ENCODE data around the gene DOK1.

DOK1 gene

DNA sequence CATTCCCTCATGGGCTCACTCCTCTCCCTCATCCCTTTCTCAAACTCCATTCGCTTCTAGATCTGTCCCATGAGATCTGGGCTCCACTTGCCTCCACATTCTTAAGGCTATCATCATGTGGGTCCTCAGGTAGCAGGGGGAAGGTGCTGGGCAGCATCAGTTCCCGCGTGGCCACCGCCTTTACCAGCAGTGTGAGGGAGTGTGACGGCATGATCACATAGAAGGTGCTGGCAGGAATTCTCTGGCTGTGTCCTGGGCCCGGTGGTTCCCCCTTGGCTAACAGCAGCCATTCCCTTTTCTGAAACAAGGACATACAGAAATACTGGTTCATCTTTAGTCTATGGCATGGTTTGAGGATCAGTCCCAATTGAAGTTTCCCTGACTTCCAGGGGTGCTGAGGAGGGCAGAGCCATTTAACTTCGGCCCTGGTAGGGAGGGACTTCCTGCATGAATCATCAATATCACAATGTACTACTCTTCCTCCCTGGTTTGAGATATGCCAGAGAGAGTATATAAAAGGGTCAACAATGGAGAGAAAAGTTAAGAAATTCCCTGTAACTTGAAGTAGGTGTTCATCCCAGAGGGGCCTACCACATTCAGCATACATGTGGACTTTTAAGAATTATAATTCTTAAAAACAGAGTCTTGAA, 7.7 kb downstream of the DOK1 start:
- Histone ChIP-seq H3K4me3 (no peak overlapping the region), H3K27ac (no peak overlapping the region)

DNA sequence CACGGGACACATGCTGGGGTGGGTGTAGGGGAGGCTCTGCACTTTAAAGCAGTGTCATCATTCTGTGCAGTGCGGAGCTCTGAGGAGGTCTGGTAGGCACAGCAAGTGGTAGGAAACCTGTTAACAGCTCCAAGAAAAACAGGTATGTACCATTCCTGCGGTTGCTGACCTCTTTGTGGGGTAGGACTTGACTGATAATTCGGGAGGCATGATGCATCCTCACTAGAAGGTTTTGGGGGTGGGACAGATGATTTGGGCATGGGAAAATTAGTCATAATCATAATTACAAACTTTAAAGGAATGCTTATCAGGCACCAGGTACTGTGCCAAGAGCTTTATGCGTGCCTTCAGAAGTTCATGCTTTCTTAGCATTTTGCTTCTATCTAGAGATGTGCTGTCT, 9.7 kb downstream of the DOK1 start:
- H3K27ac ChIP-seq: no peak overlapping the region

GRCh38 chr2:74566076-74566753, 11.7 kb downstream of the DOK1 start:
- Histone ChIP-seq H3K4me3 (no peak overlapping the region), H3K27ac (peak overlapping the region in 6 of 21 experiments; percentile 15 to 59 (median 42))

More for the DNA sequence above, 9.7 kb downstream of the DOK1 start:
- no peak overlapping the region for H3K4me3 ChIP-seq

- no peak overlapping the region for H3K4me3 ChIP-seq
- peak overlapping the region in 6 of 21 experiments; percentile 15 to 59 (median 42) for H3K27ac ChIP-seq
These were observed 12.2 kb downstream of the DOK1 start for GRCh38 chr2:74566754-74567085.

DNA sequence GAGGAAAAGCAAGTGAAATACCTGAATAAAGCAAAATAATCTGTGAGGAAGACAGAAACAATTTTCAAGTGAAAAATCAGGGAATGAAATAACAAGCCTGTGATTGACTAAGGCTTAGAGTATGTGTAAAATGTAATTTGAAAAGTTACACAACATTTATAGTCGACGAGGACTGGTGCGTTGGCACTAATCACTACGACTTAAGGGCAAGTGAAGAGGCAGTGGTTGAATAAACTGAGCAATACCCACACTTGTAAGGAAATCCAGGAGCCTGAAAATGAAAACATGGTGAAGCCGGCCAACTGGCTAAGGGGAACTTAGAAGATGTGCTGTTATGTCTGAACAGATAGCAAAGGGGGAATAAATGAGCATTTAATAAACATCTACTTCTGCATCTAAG, 13.4 kb downstream of the DOK1 start:
- no peak overlapping the region for H3K4me3 ChIP-seq
- peak overlapping the region in 4 of 21 experiments; percentile 0 to 59 (median 46) for H3K27ac ChIP-seq

- H3K27ac ChIP-seq: no peak overlapping the region
- H3K4me3 ChIP-seq: no peak overlapping the region
These were observed 15.2 kb downstream of the DOK1 start for GRCh38 chr2:74569686-74570085.

- H3K4me3 ChIP-seq: no peak overlapping the region
- H3K27ac ChIP-seq: peak overlapping the region in 6 of 21 experiments; percentile 9 to 61 (median 28)
These were observed 16.5 kb downstream of the DOK1 start for GRCh38 chr2:74571058-74571457.

GRCh38 chr2:74572178-74572925, 17.8 kb downstream of the DOK1 start:
- H3K4me3 ChIP-seq: no peak overlapping the region
- H3K27ac ChIP-seq: peak overlapping the region in 2 of 21 experiments; percentile 31 to 61

GRCh38 chr2:74573747-74574562, 19.4 kb downstream of the DOK1 start:
- Histone ChIP-seq H3K27ac (peak overlapping the region in 10 of 21 experiments; percentile 28 to 63 (median 54)), H3K4me3 (no peak overlapping the region)

- H3K4me3 ChIP-seq: no peak overlapping the region
- peak overlapping the region in 5 of 21 experiments; percentile 46 to 81 (median 72) for H3K27ac ChIP-seq
These were observed 20.8 kb downstream of the DOK1 start for GRCh38 chr2:74575320-74575719.

DNA sequence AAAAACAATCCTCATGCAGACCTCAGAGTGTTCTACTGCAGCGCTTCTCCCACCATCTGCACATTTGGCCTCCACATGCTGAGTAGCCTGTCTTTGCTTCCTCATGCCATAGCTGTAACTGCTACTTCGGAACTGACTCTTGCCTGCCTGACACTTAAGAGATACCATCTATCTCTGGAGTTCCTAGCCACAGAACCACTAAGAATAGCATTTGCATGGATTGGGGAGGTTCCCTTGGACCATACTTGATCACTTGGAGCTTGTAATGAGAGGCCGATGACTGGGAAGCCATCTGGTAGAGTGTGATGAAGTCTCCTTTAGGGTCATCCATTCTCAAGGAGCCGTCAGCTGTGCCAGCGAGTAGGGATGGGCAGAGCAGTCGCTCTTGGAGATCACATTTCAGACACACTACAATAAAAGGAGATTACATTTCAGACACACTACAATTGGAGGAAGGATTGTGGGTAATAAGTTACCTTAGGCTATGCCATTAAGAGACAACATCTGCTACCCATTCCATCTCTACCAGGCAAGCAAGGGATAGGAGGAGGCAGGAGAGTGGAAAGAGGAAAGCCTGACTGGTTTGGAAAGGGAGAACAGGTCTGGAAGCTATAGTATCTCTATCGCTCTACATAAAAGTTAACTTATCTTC, 21.8 kb downstream of the DOK1 start:
- Histone ChIP-seq H3K4me3 (no peak overlapping the region), H3K27ac (peak overlapping the region in 14 of 21 experiments; percentile 26 to 81 (median 62))

- peak overlapping the region in 13 of 21 experiments; percentile 34 to 81 (median 63) for H3K27ac ChIP-seq
- H3K4me3 ChIP-seq: no peak overlapping the region
These were observed 22.3 kb downstream of the DOK1 start for GRCh38 chr2:74576863-74577229.

DNA sequence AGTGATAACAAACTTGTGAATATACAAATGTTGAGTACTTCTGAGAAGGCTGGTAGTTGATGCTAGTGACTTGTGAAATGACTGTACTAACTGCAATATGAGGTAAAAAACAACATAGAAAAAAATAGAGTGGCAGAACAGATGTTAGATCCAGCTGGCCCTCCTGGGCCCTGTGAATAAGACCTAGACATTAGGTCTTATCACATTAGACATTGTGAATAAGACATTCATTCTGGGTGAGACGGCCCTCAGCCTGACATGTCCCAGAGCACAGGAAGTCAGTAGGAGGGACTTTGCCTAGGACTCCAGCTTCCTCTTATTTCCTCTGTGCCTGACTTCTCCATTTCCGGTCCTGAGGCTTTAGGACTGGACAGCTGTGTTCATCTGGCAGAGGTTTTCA, 22.9 kb downstream of the DOK1 start:
- Histone ChIP-seq H3K4me3 (no peak overlapping the region), H3K27ac (peak overlapping the region in 12 of 21 experiments; percentile 18 to 80 (median 60))

DNA sequence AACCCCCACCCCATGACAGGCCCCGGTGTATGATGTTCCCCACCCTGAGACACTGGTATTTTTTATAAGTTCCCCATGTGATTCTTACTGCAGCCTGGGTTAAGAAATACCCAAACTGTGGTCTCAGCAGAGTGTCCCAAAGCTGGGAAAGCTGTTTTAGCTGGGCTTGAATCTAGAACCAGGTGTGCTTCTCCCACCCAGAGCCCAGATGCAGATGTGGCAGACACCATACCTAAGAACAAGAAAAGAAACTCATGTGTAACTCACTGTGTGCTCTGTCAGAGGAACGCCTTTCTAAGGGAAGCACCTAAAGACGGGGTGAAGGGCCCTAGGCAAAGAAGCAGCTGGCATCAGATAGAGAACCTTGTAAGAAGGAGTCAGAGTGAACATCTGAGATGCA, 23.9 kb downstream of the DOK1 start:
- H3K27ac ChIP-seq: peak overlapping the region in 6 of 21 experiments; percentile 9 to 78 (median 60)
- no peak overlapping the region for H3K4me3 ChIP-seq

DNA sequence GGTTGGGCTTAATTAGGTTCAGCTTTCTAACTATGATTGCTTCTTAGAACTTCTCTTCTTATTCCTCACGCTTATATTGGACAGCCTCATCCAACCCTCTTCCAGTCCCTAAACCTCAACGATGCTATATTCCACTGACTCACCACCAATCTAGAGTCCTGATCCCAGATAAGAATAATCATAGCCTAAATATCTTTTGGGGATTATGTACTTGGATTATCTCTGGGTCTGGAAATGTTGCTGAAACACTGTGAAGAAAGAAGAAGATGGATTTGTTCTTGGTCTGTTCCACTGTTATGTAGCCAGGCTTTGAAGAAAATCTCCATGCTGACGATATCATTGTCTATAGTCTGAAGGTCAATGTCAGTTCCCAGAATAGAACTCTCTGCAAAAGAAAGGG, 26.9 kb downstream of the DOK1 start:
- Histone ChIP-seq H3K4me3 (no peak overlapping the region), H3K27ac (no peak overlapping the region)

DNA sequence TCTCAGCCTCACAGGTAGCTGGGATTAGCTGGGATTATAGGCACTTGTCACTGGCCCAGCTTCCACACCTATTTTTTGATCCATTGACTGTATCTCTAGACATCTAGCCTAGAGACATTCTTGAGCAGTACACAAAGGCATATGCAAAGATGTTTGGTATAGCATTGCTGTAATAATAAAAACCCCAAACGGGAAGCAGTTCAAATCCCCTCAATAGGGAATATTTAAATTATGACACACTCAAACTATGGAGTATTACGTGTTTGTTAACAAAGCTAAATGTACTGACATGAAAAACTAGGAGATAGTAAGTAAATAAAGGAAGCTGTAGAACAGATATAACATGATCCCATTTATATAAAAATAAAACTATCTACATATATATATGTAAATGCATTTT, 27.7 kb downstream of the DOK1 start:
- no peak overlapping the region for H3K4me3 ChIP-seq

DNA sequence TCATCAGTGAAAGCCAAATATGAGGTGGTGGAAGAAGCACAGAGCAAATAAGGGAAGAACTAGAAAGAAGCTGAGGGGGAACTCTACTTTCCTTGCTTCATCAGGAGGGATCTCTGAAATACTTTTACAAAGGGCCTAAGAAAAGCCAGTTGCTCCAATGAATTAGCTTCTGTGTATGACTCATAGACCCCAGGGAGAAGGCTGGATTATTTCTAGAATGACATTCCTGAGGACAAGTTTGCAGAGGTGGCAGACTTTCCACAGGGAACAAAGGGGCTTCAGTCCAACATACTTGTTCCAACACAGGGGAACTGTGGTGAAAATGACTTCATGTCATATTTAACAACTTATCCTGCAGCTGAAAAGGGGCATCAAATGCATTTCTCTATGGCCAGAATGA, 29.0 kb downstream of the DOK1 start:
- peak overlapping the region in 2 of 21 experiments; percentile 6 to 38 for H3K27ac ChIP-seq

More for the DNA sequence above, 27.7 kb downstream of the DOK1 start:
- H3K27ac ChIP-seq: no peak overlapping the region

GRCh38 chr2:74584088-74584645, 29.6 kb downstream of the DOK1 start:
- no peak overlapping the region for H3K4me3 ChIP-seq
- H3K27ac ChIP-seq: peak overlapping the region in 2 of 21 experiments; percentile 16 to 38

More for the DNA sequence above, 29.0 kb downstream of the DOK1 start:
- H3K4me3 ChIP-seq: no peak overlapping the region
